GM23338 (cell line): ENCODE results near the gene RABEPK.

Experiments
- CTCF ChIP-seq, 2 experiments: fragments of 200-600 bp in 1 of 2; sonication (generic) in 1 of 2; conservative IDR thresholded peaks; 2 replicates each; pipeline versions ENCODE4 v1.5.1 to v1.6.1; 2016 to 2017; ENCODE audit warnings: antibody characterized with exemption in 2 of 2, low read depth in 2 of 2, mild to moderate bottlenecking in 2 of 2, moderate library complexity in 1 of 2
- ETS1 ChIP-seq: IDR thresholded peaks from 2 replicates; pipeline ENCODE4 v1.6.1; 2016; ENCODE audit warnings: antibody characterized with exemption

GRCh38 chr9:125190361-125190801 lies 10.0 kb upstream of the RABEPK start:
- TF ChIP-seq CTCF (conservative IDR thresholded peaks at IDR 0.05; ENCODE audit: low read depth in 2 of 2) (no peak), ETS1 (no peak)
